ENCODE results near the gene NFIC. TPM values are rescaled to one million over a fixed set of nuclear protein-coding genes. Genes with fewer than 3 reads are reported as not detected.

The NFIC gene
- total and polyA plus RNA-seq, 10 of the 15 experiments (the other 5 are each of a cell fraction or from before 2014, with no cell fraction given): 0.71 to 53.5 (median 10.2) TPM

GRCh38 chr19:3505598-3506383 lies 139.4 kb downstream of the NFIC start, which contains the start of gene FZR1 (continued):
- TF ChIP-seq E4F1 (IDR thresholded peaks at IDR 0.05; ENCODE audit: borderline replicate concordance, partially characterized antibody) (peak; percentile 82), EZH2 (IDR thresholded peaks at IDR 0.05; ENCODE audit: borderline replicate concordance, control insufficient read depth, low read depth, low read length) (no peak), ZBTB4 (CRISPR knock-in tag; IDR thresholded peaks at IDR 0.05) (no peak), CEBPB (IDR thresholded peaks at IDR 0.05; ENCODE audit: borderline replicate concordance in 1 of 2, low read depth in 2 of 2, low read length in 2 of 2) (no peak), PAX5 (IDR thresholded peaks at IDR 0.05; ENCODE audit: borderline replicate concordance, low read depth, low read length) (0 out of 2 replicates have a peak, but pooled peaks have one; percentile 29), NFIC (IDR thresholded peaks at IDR 0.05; ENCODE audit: low read depth, low read length) (no peak), ATF3 (IDR thresholded peaks at IDR 0.05; ENCODE audit: borderline replicate concordance, extremely low read depth, low read depth, low read length) (no peak), RUNX3 (IDR thresholded peaks at IDR 0.05; ENCODE audit: low read length) (0 out of 2 replicates have a peak, but pooled peaks have one; percentile 7), KLF5 (IDR thresholded peaks at IDR 0.05; ENCODE audit: partially characterized antibody) (peak; percentile 73), JUND (IDR thresholded peaks at IDR 0.05; ENCODE audit: low read depth, low read length) (peak; percentile 68), KDM1A (IDR thresholded peaks at IDR 0.05; ENCODE audit: borderline replicate concordance) (no peak), RAD21 (IDR thresholded peaks at IDR 0.05; ENCODE audit: insufficient read depth, low read depth, low read length) (no peak), RELB (IDR thresholded peaks at IDR 0.05; ENCODE audit: low read depth) (0 out of 2 replicates have a peak, but pooled peaks have one; percentile 37), JUNB (IDR thresholded peaks at IDR 0.05) (0 out of 2 replicates have a peak, but pooled peaks have one; percentile 32), ZBED1 (IDR thresholded peaks at IDR 0.05; ENCODE audit: borderline replicate concordance) (no peak), PML (IDR thresholded peaks at IDR 0.05; ENCODE audit: low read length) (no peak), EED (IDR thresholded peaks at IDR 0.05; ENCODE audit: low read depth) (no peak), YY1 (IDR thresholded peaks at IDR 0.05; ENCODE audit: low read depth, low read length) (peak; percentile 93), BRCA1 (IDR thresholded peaks at IDR 0.05; ENCODE audit: low read depth, low read length) (no peak), NRF1 (conservative IDR thresholded peaks at IDR 0.05; ENCODE audit: low read depth, low read length) (peak; percentile 97), IRF3 (IDR thresholded peaks at IDR 0.05) (no peak)
